H1 (cell line): Measurements from ENCODE around the gene NR2F2. TPM values are rescaled to one million over a fixed set of nuclear protein-coding genes. Genes with fewer than 3 reads are reported as not detected.

ENCODE experiments used
- CTCF ChIA-PET: fragments of 300-600 bp; sonication (Branson Sonifier 250); formaldehyde crosslinking; loops from one replicate; lab custom pipeline; 2021; ENCODE audit not compliant: partially characterized antibody; lab: Charles Lee
- POLR2A ChIA-PET: fragments of 300-600 bp; sonication (Branson Sonifier 250); formaldehyde crosslinking; loops from one replicate; lab custom pipeline; 2021; ENCODE audit warnings: inconsistent platforms; ENCODE audit not compliant: partially characterized antibody; lab: Charles Lee
- DNase-seq, 2 experiments: peaks; one replicate each; pipeline versions ENCODE4 v3.0.0 to v3.0.0-alpha.2; 2010 to 2022; ENCODE audit warnings: low spot score in 2 of 2, low read depth in 1 of 2, mixed read lengths in 1 of 2
- FAIRE-seq: peaks from 2 replicates; lab custom pipeline; 2011; peaks lifted over from hg19 to GRCh38; lab: Jason Lieb, UNC
- H2AFZ ChIP-seq: 2 replicates; pipeline ENCODE4 v1.8.1; 2012; ENCODE audit warnings: low read length, inconsistent platforms
- H2AK5ac ChIP-seq: 2 replicates; pipeline ENCODE4 v1.6.1; 2013; ENCODE audit warnings: low read depth, low read length
- H2BK120ac ChIP-seq: replicated peaks from 2 replicates; pipeline ENCODE3; 2013; ENCODE audit warnings: low read depth, low read length, inconsistent platforms
- H2BK12ac ChIP-seq: 2 replicates; pipeline ENCODE4 v1.6.1; 2013; ENCODE audit warnings: low read depth, low read length
- H2BK15ac ChIP-seq: 2 replicates; pipeline ENCODE4 v1.6.1; 2013; ENCODE audit warnings: low read length
- H2BK20ac ChIP-seq: 2 replicates; pipeline ENCODE4 v1.6.1; 2013; ENCODE audit warnings: low read length
- H2BK5ac ChIP-seq: 2 replicates; pipeline ENCODE4 v1.6.1; 2013; ENCODE audit warnings: low read depth, low read length
- H3K14ac ChIP-seq: 2 replicates; pipeline ENCODE4 v1.6.1; 2013; ENCODE audit warnings: inconsistent platforms; ENCODE audit not compliant: insufficient read length
- H3K18ac ChIP-seq: 2 replicates; pipeline ENCODE4 v1.6.1; 2013; ENCODE audit warnings: low read length; ENCODE audit errors: extremely low read depth
- H3K23ac ChIP-seq: 2 replicates; pipeline ENCODE4 v1.6.1; 2013; ENCODE audit warnings: inconsistent platforms; ENCODE audit not compliant: insufficient read length
- H3K23me2 ChIP-seq: 2 replicates; pipeline ENCODE4 v1.6.1; 2013; ENCODE audit warnings: low read depth, low read length
- H3K27ac ChIP-seq: 2 replicates; pipeline ENCODE4 v1.6.1; 2011; ENCODE audit warnings: low read depth, low read length, inconsistent platforms
- H3K27me3 ChIP-seq, 4 experiments: replicated peaks in 1 of 4; 1 replicate in 1 of 4; 2 replicates in 3 of 4; pipeline versions ENCODE4 v1.6.1 to v1.8.1; 2011 to 2013; ENCODE audit warnings: low read length in 3 of 4, mild to moderate bottlenecking in 3 of 4, inconsistent platforms in 2 of 4, mixed read lengths in 2 of 4, moderate library complexity in 1 of 4; ENCODE audit not compliant: control insufficient read depth in 3 of 4, insufficient read depth in 3 of 4; ENCODE audit errors: extremely low read depth in 1 of 4
- H3K36me3 ChIP-seq, 4 experiments: 2 replicates each; pipeline versions ENCODE4 v1.6.1 to v1.8.1; 2011 to 2013; ENCODE audit warnings: mild to moderate bottlenecking in 4 of 4, low read length in 3 of 4, moderate library complexity in 2 of 4, control low read depth in 1 of 4, inconsistent platforms in 1 of 4; ENCODE audit not compliant: insufficient read depth in 4 of 4, control insufficient read depth in 2 of 4
- H3K4ac ChIP-seq: replicated peaks from 2 replicates; pipeline ENCODE3; 2013; ENCODE audit warnings: low read length, low read depth, mixed read lengths, inconsistent platforms; ENCODE audit not compliant: insufficient read length
- H3K4me1 ChIP-seq, 4 experiments: replicated peaks in 1 of 4; 1 replicate in 1 of 4; 2 replicates in 3 of 4; pipeline versions ENCODE4 v1.6.1 to v1.8.1; 2011 to 2013; ENCODE audit warnings: low read length in 3 of 4, inconsistent platforms in 2 of 4, mixed read lengths in 1 of 4; ENCODE audit not compliant: insufficient read depth in 4 of 4, control insufficient read depth in 3 of 4
- H3K4me2 ChIP-seq, 2 experiments: 2 replicates each; pipeline versions ENCODE4 v1.6.1 to v1.8.1; 2011 to 2013; ENCODE audit warnings: low read depth in 2 of 2, low read length in 2 of 2, control low read depth in 1 of 2, inconsistent platforms in 1 of 2, mild to moderate bottlenecking in 1 of 2; ENCODE audit not compliant: insufficient read depth in 1 of 2
- H3K4me3 ChIP-seq, 4 experiments: fragments of 200-600, 300-600 bp in 1 of 4; sonication (generic), shearing (Covaris generic), sonication (Bioruptor Twin) in 1 of 4; 2 replicates each; pipeline versions ENCODE4 v1.5.1 to v1.8.1; 2011 to 2016; ENCODE audit warnings: low read length in 4 of 4, low read depth in 3 of 4, control low read depth in 2 of 4, inconsistent platforms in 2 of 4, mild to moderate bottlenecking in 2 of 4, mixed read lengths in 1 of 4, moderate library complexity in 1 of 4; ENCODE audit not compliant: insufficient read depth in 2 of 4; ENCODE audit errors: extremely low read depth in 1 of 4
- H3K56ac ChIP-seq: replicated peaks from 2 replicates; pipeline ENCODE3; 2013; ENCODE audit warnings: low read depth, mild to moderate bottlenecking, mixed read lengths, low read length, inconsistent platforms; ENCODE audit not compliant: insufficient read length
- H3K79me1 ChIP-seq: 2 replicates; pipeline ENCODE4 v1.6.1; 2013; ENCODE audit warnings: low read depth, low read length, control low read depth
- H3K79me2 ChIP-seq, 2 experiments: 2 replicates each; pipeline versions ENCODE4 v1.6.1 to v1.8.1; 2012 to 2013; ENCODE audit warnings: low read length in 2 of 2, mild to moderate bottlenecking in 2 of 2, inconsistent platforms in 1 of 2; ENCODE audit not compliant: insufficient read depth in 2 of 2, control insufficient read depth in 1 of 2
- H3K9ac ChIP-seq, 4 experiments: replicated peaks in 1 of 4; 1 replicate in 1 of 4; 2 replicates in 3 of 4; pipeline versions ENCODE4 v1.6.1 to v1.8.1; 2011 to 2013; ENCODE audit warnings: low read depth in 3 of 4, low read length in 3 of 4, control low read depth in 2 of 4, mild to moderate bottlenecking in 2 of 4, moderate library complexity in 2 of 4, inconsistent platforms in 1 of 4; ENCODE audit errors: extremely low read depth in 1 of 4
- H3K9me3 ChIP-seq, 2 experiments: 2 replicates each; pipeline versions ENCODE4 v1.6.1 to v1.8.1; 2012 to 2013; ENCODE audit warnings: mild to moderate bottlenecking in 2 of 2, moderate library complexity in 2 of 2, control low read depth in 1 of 2, inconsistent platforms in 1 of 2, low read depth in 1 of 2, low read length in 1 of 2, mixed read lengths in 1 of 2; ENCODE audit not compliant: insufficient read depth in 2 of 2
- H4K20me1 ChIP-seq, 2 experiments: replicated peaks in 1 of 2; 2 replicates each; pipeline versions ENCODE3 to v1.8.1; 2011 to 2013; ENCODE audit warnings: inconsistent platforms in 2 of 2, low read length in 2 of 2, mild to moderate bottlenecking in 1 of 2; ENCODE audit not compliant: insufficient read depth in 2 of 2, control insufficient read depth in 1 of 2
- H4K5ac ChIP-seq: 2 replicates; pipeline ENCODE4 v1.6.1; 2013; ENCODE audit warnings: low read length, low read depth, mixed read lengths, inconsistent platforms; ENCODE audit not compliant: insufficient read length
- H4K8ac ChIP-seq: 2 replicates; pipeline ENCODE4 v1.8.0; 2013; ENCODE audit warnings: mild to moderate bottlenecking, moderate library complexity, low read length, inconsistent platforms; ENCODE audit not compliant: insufficient read depth; ENCODE audit errors: extremely low read depth
- H4K91ac ChIP-seq: replicated peaks from 2 replicates; pipeline ENCODE3; 2013; ENCODE audit warnings: low read length, mixed read lengths, inconsistent platforms; ENCODE audit not compliant: insufficient read length
- BACH1 ChIP-seq: IDR thresholded peaks from 2 replicates; pipeline ENCODE4 v1.6.1; 2012; ENCODE audit warnings: low read length, improper control_type of control experiment
- CHD2 ChIP-seq: IDR thresholded peaks from 2 replicates; pipeline ENCODE4 v1.6.1; 2012; ENCODE audit warnings: low read length, improper control_type of control experiment
- EP300 ChIP-seq, 2 experiments: IDR thresholded peaks; 1 replicate in 1 of 2; 2 replicates in 1 of 2; pipeline ENCODE4 v1.6.1; 2011 to 2012; ENCODE audit warnings: low read depth in 2 of 2, low read length in 2 of 2, mild to moderate bottlenecking in 2 of 2, borderline replicate concordance in 1 of 2, inconsistent platforms in 1 of 2, moderate library complexity in 1 of 2
- EZH2 ChIP-seq: fragments of 200-600 bp; sonication (generic); IDR thresholded peaks from 2 replicates; pipeline ENCODE4 v1.7.1; 2012; ENCODE audit warnings: low read depth, mild to moderate bottlenecking, moderate library complexity, low read length, inconsistent platforms; ENCODE audit not compliant: severe bottlenecking
- GTF2F1 ChIP-seq: IDR thresholded peaks from 2 replicates; pipeline ENCODE4 v1.6.1; 2012; ENCODE audit warnings: low read depth, low read length, improper control_type of control experiment, borderline replicate concordance
- MAFK ChIP-seq: IDR thresholded peaks from 2 replicates; pipeline ENCODE4 v1.6.1; 2012; ENCODE audit warnings: low read depth, mild to moderate bottlenecking, improper control_type of control experiment, low read length
- RFX5 ChIP-seq: IDR thresholded peaks from 2 replicates; pipeline ENCODE4 v1.6.1; 2011; ENCODE audit warnings: low read depth, low read length, improper control_type of control experiment, borderline replicate concordance
- SP4 ChIP-seq: IDR thresholded peaks from 2 replicates; pipeline ENCODE4 v1.6.1; 2012; ENCODE audit warnings: low read length, inconsistent platforms
- SUZ12 ChIP-seq: fragments of 200-600 bp; sonication (generic); IDR thresholded peaks from 2 replicates; pipeline ENCODE4 v1.6.1; 2012; ENCODE audit warnings: mild to moderate bottlenecking, inconsistent platforms, low read length, moderate library complexity, mixed read lengths
- YY1 ChIP-seq: IDR thresholded peaks from 2 replicates; pipeline ENCODE4 v1.6.1; 2011; ENCODE audit warnings: low read depth, mild to moderate bottlenecking, low read length
- WGBS, 2 experiments: shearing (Covaris generic) in 1 of 2; methylation state at CpG; one replicate each; pipeline versions ENCODE4 v1.1.6 to v1.1.7; 2013 to 2015; ENCODE audit warnings: low lambda C conversion rate in 2 of 2, mixed read lengths in 2 of 2, inconsistent platforms in 1 of 2, low coverage in 1 of 2, missing lambda C conversion rate in 1 of 2; ENCODE audit not compliant: insufficient replicate concordance in 2 of 2, insufficient coverage in 1 of 2, insufficient read length in 1 of 2; ENCODE audit errors: extremely low coverage in 1 of 2, missing lambda C conversion rate in 1 of 2; 5-methylcytosine and 5-hydroxymethylcytosine counted together
- polyA plus RNA-seq, 7 experiments: library from polyadenylated mRNA; depleted of rRNA in 3 of 7; stranded (reverse) in 5 of 7; unstranded in 2 of 7; fragments of >200 nt in 5 of 7; fragments of 200-250 nt in 2 of 7; gene quantifications; 1 replicate in 5 of 7; 2 replicates in 1 of 7; 4 replicates in 1 of 7; pipeline versions ENCODE4 v1.2.1 to v1.2.3, GENCODE V29; 2011 to 2013; ENCODE audit warnings: missing spikeins in 2 of 7, mixed read lengths in 2 of 7
- total RNA-seq: library from RNA; stranded (reverse); fragmentation: NEBNext Ultra II Directional; extraction: Animal tissue kit (Norgen Biotek cat#: 25700); gene quantifications from 2 replicates; pipeline ENCODE4 v1.2.1, GENCODE V29; 2021

NR2F2 gene
- total and polyA plus RNA-seq, 2 of the 8 experiments (the other 6 are each of a cell fraction or from before 2014, with no cell fraction given), result 0.03 TPM; not detected in 1

GRCh38 chr15:96314963-96315362 is 15.5 kb upstream of the NR2F2 start:
- no peak overlapping the region for H2BK5ac ChIP-seq
- H2AFZ ChIP-seq, result no peak overlapping the region
- no peak overlapping the region for H4K8ac ChIP-seq
- no peak overlapping the region for H2BK15ac ChIP-seq
- H3K4me3 ChIP-seq, result no peak overlapping the region
- H2BK120ac ChIP-seq, result no peak overlapping the region
- no peaks in the 10 kb centered on the region; a peak in 1 of 7 replicates for H3K4me1 ChIP-seq
- no peaks in the 10 kb centered on the region for H3K9me3 ChIP-seq
- ChIA-PET POLR2A (no interaction called here), CTCF (no interaction called here)
- H3K18ac ChIP-seq, result no peak overlapping the region
- H2BK12ac ChIP-seq, result no peak overlapping the region
- H3K4me2 ChIP-seq, result no peak overlapping the region
- no peak for DNase-seq
- no peak overlapping the region for H3K56ac ChIP-seq
- no peak overlapping the region for H3K9ac ChIP-seq
- no peaks in the 10 kb centered on the region for H3K36me3 ChIP-seq
- no peak overlapping the region for H3K4ac ChIP-seq
- no peak overlapping the region for H3K14ac ChIP-seq
- no peak for FAIRE-seq
- no peaks in the 10 kb centered on the region for H4K20me1 ChIP-seq
- H2AK5ac ChIP-seq, result no peak overlapping the region
- H3K23ac ChIP-seq, result no peak overlapping the region
- H3K27ac ChIP-seq, result no peak overlapping the region
- no peaks in the 10 kb centered on the region for H3K79me1 ChIP-seq
- H4K91ac ChIP-seq, result no peak overlapping the region
- H4K5ac ChIP-seq, result no peak overlapping the region
- H3K23me2 ChIP-seq, result no peaks in the 10 kb centered on the region; the same call in 1 of the 2 replicates
- no peak overlapping the region for H2BK20ac ChIP-seq
- 96% methylated on average over 1 of the region's 1 CpG; no CpG with 5 or more reads in 1 of the 2 experiments for WGBS, 2 experiments
- H3K79me2 ChIP-seq, result no peaks in the 10 kb centered on the region
- peaks cover 6 to 21% (median 12%) of the 10 kb centered on the region in 4 experiments for H3K27me3 ChIP-seq
- no peak for TF ChIP-seq RFX5
- no peak for TF ChIP-seq YY1
- TF ChIP-seq EZH2, result no peak
- no peak for TF ChIP-seq BACH1
- no peak for TF ChIP-seq GTF2F1
- no peak for TF ChIP-seq EP300 (IDR thresholded peaks at IDR 0.05; ENCODE audit: borderline replicate concordance in 1 of 2, low read depth in 2 of 2, low read length in 2 of 2)
- TF ChIP-seq CHD2, result no peak
- no peak for TF ChIP-seq SUZ12
- no peak for TF ChIP-seq MAFK
- TF ChIP-seq SP4, result no peak
